A549 (cell line): ENCODE measurements around the gene TRAPPC11. TPM values are rescaled to one million over a fixed set of nuclear protein-coding genes. Genes with fewer than 3 reads are reported as not detected.

Source experiments
- ATAC-seq, 2 experiments: fragments of 200-7000 bp in 1 of 2; fragments of >200 bp in 1 of 2; cut with Nextera tagmentation in 1 of 2; cut with Tn5 transposase in 1 of 2; 3 replicates each; pipeline versions ENCODE4 v1.8.0 to v1.9.1; 2018 to 2020; ENCODE audit warnings: mild to moderate bottlenecking in 1 of 2, moderate library complexity in 1 of 2
- CTCF ChIA-PET: fragments of 300-600 bp; sonication (Branson Sonifier 250); formaldehyde crosslinking; extraction: SDS; loops from one replicate; lab custom pipeline; 2021; ENCODE audit warnings: antibody characterized with exemption, inconsistent platforms; lab: Yijun Ruan, JAX
- POLR2A ChIA-PET: fragments of 350-600 bp; formaldehyde crosslinking; extraction: SDS; loops from one replicate; lab custom pipeline; 2021; ENCODE audit warnings: antibody characterized with exemption, inconsistent platforms; lab: Yijun Ruan, JAX
- DNase-seq, 2 experiments: peaks; one replicate each; pipeline versions ENCODE4 v3.0.0 to v3.0.0-alpha.2; 2011 to 2016; ENCODE audit warnings: low read depth in 1 of 2, low spot score in 1 of 2
- FAIRE-seq: peaks from 2 replicates; lab custom pipeline; 2011; peaks lifted over from hg19 to GRCh38; lab: Jason Lieb, UNC
- H3K27ac ChIP-seq, 2 experiments: fragments of >200 bp; sonication (Bioruptor Twin); formaldehyde crosslinking; 3 replicates each; pipeline ENCODE4 v1.5.1; 2016 to 2017
- H3K4me1 ChIP-seq: fragments of >200 bp; sonication (Bioruptor Twin); formaldehyde crosslinking; 3 replicates; pipeline ENCODE4 v1.6.1; 2016
- H3K4me2 ChIP-seq: fragments of >200 bp; sonication (Bioruptor Twin); formaldehyde crosslinking; 3 replicates; pipeline ENCODE4 v1.6.1; 2016
- H3K4me3 ChIP-seq: fragments of >200 bp; sonication (Bioruptor Twin); formaldehyde crosslinking; 3 replicates; pipeline ENCODE4 v1.5.1; 2016
- H3K9me3 ChIP-seq: fragments of >200 bp; sonication (Bioruptor Twin); formaldehyde crosslinking; 3 replicates; pipeline ENCODE4 v1.6.1; 2016
- BCL3 ChIP-seq: fragments of >200 bp; sonication (Bioruptor Twin); formaldehyde crosslinking; IDR thresholded peaks from 3 replicates; pipeline ENCODE4 v1.6.1; 2016
- CBX8 ChIP-seq: fragments of 200-600 bp; sonication (generic); IDR thresholded peaks from 2 replicates; pipeline ENCODE4 v1.6.1; 2016
- CHD2 ChIP-seq: fragments of 150-350 bp; IDR thresholded peaks from 2 replicates; pipeline ENCODE4 v1.6.1; 2014; ENCODE audit warnings: low read length; ENCODE audit not compliant: partially characterized antibody
- CHD4 ChIP-seq: fragments of 200-600 bp; sonication (generic); IDR thresholded peaks from 2 replicates; pipeline ENCODE4 v1.6.1; 2016; ENCODE audit warnings: antibody characterized with exemption, mild to moderate bottlenecking, borderline replicate concordance
- E2F6 ChIP-seq: IDR thresholded peaks from 2 replicates; pipeline ENCODE4 v1.6.1; 2012; ENCODE audit warnings: low read depth, borderline replicate concordance
- ELK1 ChIP-seq: fragments of 150-350 bp; IDR thresholded peaks from 2 replicates; pipeline ENCODE4 v1.6.1; 2014; ENCODE audit warnings: low read depth, mild to moderate bottlenecking, low read length
- EP300 ChIP-seq, 2 experiments: fragments of >200 bp; sonication (Bioruptor Twin); formaldehyde crosslinking; IDR thresholded peaks; 2 replicates in 1 of 2; 3 replicates in 1 of 2; pipeline ENCODE4 v1.6.1; 2016 to 2017
- ESRRA ChIP-seq: fragments of 150-350 bp; IDR thresholded peaks from 2 replicates; pipeline ENCODE4 v1.6.1; 2014; ENCODE audit warnings: mild to moderate bottlenecking, low read length, borderline replicate concordance
- FOSB ChIP-seq: fragments of 250-450 bp; sonication (Bioruptor Pico); IDR thresholded peaks from 2 replicates; pipeline ENCODE4 v1.5.0; 2020; ENCODE audit warnings: mild to moderate bottlenecking, moderate library complexity
- HDAC2 ChIP-seq: fragments of 200-600 bp; sonication (generic); IDR thresholded peaks from 2 replicates; pipeline ENCODE4 v1.6.1; 2016
- HMGXB4 ChIP-seq: fragments of 250-450 bp; sonication (Bioruptor Pico); IDR thresholded peaks from 2 replicates; pipeline ENCODE4 v1.5.0; 2021; ENCODE audit warnings: mild to moderate bottlenecking, moderate library complexity, borderline replicate concordance
- HOXB5 ChIP-seq: fragments of 250-450 bp; sonication (Bioruptor Pico); IDR thresholded peaks from 2 replicates; pipeline ENCODE4 v1.5.0; 2020; ENCODE audit warnings: mild to moderate bottlenecking, moderate library complexity
- JUN ChIP-seq, 2 experiments: fragments of >200 bp; sonication (Bioruptor Twin); formaldehyde crosslinking; IDR thresholded peaks; 2 replicates in 1 of 2; 3 replicates in 1 of 2; pipeline ENCODE4 v1.6.1; 2016 to 2017
- MAX ChIP-seq: IDR thresholded peaks from 2 replicates; pipeline ENCODE4 v1.6.1; 2012
- NFE2L2 ChIP-seq: fragments of 150-350 bp; conservative IDR thresholded peaks from 2 replicates; pipeline ENCODE4 v1.6.1; 2014; ENCODE audit warnings: low read length
- NR3C1 ChIP-seq: fragments of >200 bp; sonication (Bioruptor Twin); formaldehyde crosslinking; IDR thresholded peaks from 3 replicates; pipeline ENCODE4 v1.6.1; 2017
- PHF8 ChIP-seq: fragments of 200-600 bp; sonication (generic); IDR thresholded peaks from 2 replicates; pipeline ENCODE4 v1.6.1; 2016; ENCODE audit warnings: low read depth, mild to moderate bottlenecking, antibody characterized with exemption, moderate library complexity, borderline replicate concordance
- SMC3 ChIP-seq: fragments of >200 bp; sonication (Bioruptor Twin); formaldehyde crosslinking; IDR thresholded peaks from 3 replicates; pipeline ENCODE4 v1.6.1; 2018; ENCODE audit warnings: inconsistent platforms
- USF2 ChIP-seq: fragments of 450-650 bp; IDR thresholded peaks from 2 replicates; pipeline ENCODE4 v1.6.1; 2014; ENCODE audit warnings: antibody characterized with exemption
- ZFP36 ChIP-seq: fragments of 450-650 bp; IDR thresholded peaks from 2 replicates; pipeline ENCODE4 v1.6.1; 2014; ENCODE audit warnings: borderline replicate concordance; ENCODE audit not compliant: partially characterized antibody
- ZSCAN20 ChIP-seq: fragments of 250-450 bp; sonication (Bioruptor Pico); IDR thresholded peaks from 2 replicates; pipeline ENCODE4 v1.8.0; 2022; ENCODE audit warnings: mild to moderate bottlenecking, moderate library complexity
- WGBS: methylation state at CpG from one replicate; pipeline ENCODE4 v1.1.6; 2017; ENCODE audit errors: missing lambda C conversion rate; 5-methylcytosine and 5-hydroxymethylcytosine counted together
- polyA plus RNA-seq, 4 experiments: library from polyadenylated mRNA; depleted of rRNA in 3 of 4; stranded (reverse); fragments of >200 nt; fragmentation: RNase III in 1 of 4; extraction: RNeasy Plus Mini Kit Qiagen cat#74134 plus additional on column Dnase treatment in 1 of 4; gene quantifications; 2 replicates in 3 of 4; 3 replicates in 1 of 4; pipeline ENCODE4 v1.2.3, GENCODE V29; 2011 to 2017

Gene TRAPPC11
- polyA plus RNA-seq, 2 of the 4 experiments (the other 2 are of a cell fraction) = 10.8 to 39.8 TPM

GRCh38 chr4:183612329-183613250 lies 46.5 kb upstream of the TRAPPC11 start:
- no peak overlapping the region for H3K27ac ChIP-seq
- H3K4me1 ChIP-seq = no peaks in the 10 kb centered on the region
- H3K9me3 ChIP-seq = no peaks in the 10 kb centered on the region
- POLR2A ChIA-PET = no interaction called here
- DNase-seq (no peak), FAIRE-seq (no peak), ATAC-seq (no peak)
- CTCF ChIA-PET = interaction anchor here (1.3 kb wide), 1 partner anchor 11 kb away, joined by 4 read pairs; no protein-coding TSS in a partner anchor
- H3K4me3 ChIP-seq = no peak overlapping the region
- TF ChIP-seq BCL3 (no peak), HDAC2 (no peak), EP300 (IDR thresholded peaks at IDR 0.05) (no peak), CBX8 (no peak), NFE2L2 (no peak), MAX (no peak), ZFP36 (no peak), USF2 (no peak), CHD2 (no peak), FOSB (CRISPR knock-in tag) (no peak), CHD4 (no peak), JUN (IDR thresholded peaks at IDR 0.05) (no peak), PHF8 (no peak), ELK1 (no peak), SMC3 (no peak), ESRRA (no peak)
- H3K4me2 ChIP-seq = no peak overlapping the region
- WGBS = 70% methylated on average over 20 of the region's 20 CpGs

GRCh38 chr4:183617075-183617474 lies 42.0 kb upstream of the TRAPPC11 start:
- CTCF ChIA-PET = interaction anchor here (1.3 kb wide), 1 partner anchor 9 kb away, joined by 4 read pairs; no protein-coding TSS in a partner anchor
- Histone ChIP-seq H3K27ac (no peak overlapping the region), H3K4me1 (no peaks in the 10 kb centered on the region), H3K9me3 (no peaks in the 10 kb centered on the region), H3K4me3 (no peak overlapping the region), H3K4me2 (no peak overlapping the region)
- POLR2A ChIA-PET = no interaction called here
- 93% methylated on average over 2 of the region's 2 CpGs for WGBS
- no peak for TF ChIP-seq ZFP36
- no peak for TF ChIP-seq ZSCAN20 (CRISPR knock-in tag)
- no peak for TF ChIP-seq EP300 (IDR thresholded peaks at IDR 0.05)
- TF ChIP-seq JUN (IDR thresholded peaks at IDR 0.05) = no peak
- TF ChIP-seq HMGXB4 (CRISPR knock-in tag) = no peak
- no peak for TF ChIP-seq NR3C1
- TF ChIP-seq HOXB5 (CRISPR knock-in tag) = no peak
- no peak for TF ChIP-seq E2F6
- TF ChIP-seq BCL3 = no peak
- DNase-seq (no peak), FAIRE-seq (no peak), ATAC-seq (no peak)
